K562 (cell line): ENCODE measurements around the gene CLTA. TPM values are rescaled to one million over a fixed set of nuclear protein-coding genes. Genes with fewer than 3 reads are reported as not detected.

ENCODE experiments used
- ATAC-seq: fragments of 200-7000 bp; cut with Tn5 transposase; 3 replicates; pipeline ENCODE4 v1.9.1; 2020; ENCODE audit warnings: moderate library complexity
- BruUV-seq: library from RNA; stranded (reverse); fragments of 400-500 nt; replicated peaks from 2 replicates; lab custom pipeline; 2021; lab: Mats Ljungman, UMichigan
- CTCF ChIA-PET: fragments of 300-600 bp; formaldehyde crosslinking; extraction: SDS; loops from one replicate; lab custom pipeline; 2021; ENCODE audit warnings: low intra/inter-chr PET ratio; lab: Yijun Ruan, JAX
- POLR2A ChIA-PET: fragments of 300-600, 350-650 bp; sonication (Branson Sonifier 250); formaldehyde crosslinking; extraction: SDS; loops from one replicate; lab custom pipeline; 2021; ENCODE audit warnings: antibody characterized with exemption, inconsistent platforms; lab: Yijun Ruan, JAX
- DNase-seq, 4 experiments: peaks; one replicate each; pipeline versions ENCODE4 v3.0.0 to v3.0.0-alpha.2; 2011 to 2018; ENCODE audit warnings: low spot score in 3 of 4, mixed read lengths in 3 of 4; ENCODE audit errors: extremely low read depth in 1 of 4
- FAIRE-seq: peaks from 2 replicates; lab custom pipeline; 2011; peaks lifted over from hg19 to GRCh38; lab: Jason Lieb, UNC
- H2AFZ ChIP-seq: 2 replicates; pipeline ENCODE4 v1.6.0; 2011; ENCODE audit warnings: low read depth, low read length, control low read depth, inconsistent platforms
- H3K27ac ChIP-seq: fragments of 200-600 bp; 3 replicates; pipeline ENCODE4 v1.8.0; 2011; ENCODE audit warnings: low read depth, mild to moderate bottlenecking, control low read depth, inconsistent platforms, low read length, moderate library complexity, mixed read lengths; ENCODE audit errors: extremely low read depth
- H3K27me3 ChIP-seq, 2 experiments: fragments of 300-600 bp in 1 of 2; 2 replicates in 1 of 2; 3 replicates in 1 of 2; pipeline versions ENCODE4 v1.6.0 to v1.8.0; 2011; ENCODE audit warnings: inconsistent platforms in 2 of 2, low read length in 2 of 2, mild to moderate bottlenecking in 1 of 2, mixed read lengths in 1 of 2, moderate library complexity in 1 of 2; ENCODE audit not compliant: control insufficient read depth in 2 of 2, insufficient read depth in 2 of 2
- H3K36me3 ChIP-seq: fragments of 300-600 bp; 3 replicates; pipeline ENCODE4 v1.8.0; 2011; ENCODE audit warnings: mild to moderate bottlenecking, low read length, inconsistent platforms; ENCODE audit not compliant: control insufficient read depth, insufficient read depth
- H3K4me1 ChIP-seq, 2 experiments: fragments of 200-600 bp in 1 of 2; replicated peaks in 1 of 2; 2 replicates in 1 of 2; 3 replicates in 1 of 2; pipeline versions ENCODE4 v1.5.1 to v1.8.0; 2011; ENCODE audit warnings: inconsistent platforms in 2 of 2, low read length in 2 of 2, mild to moderate bottlenecking in 1 of 2, mixed read lengths in 1 of 2, moderate library complexity in 1 of 2; ENCODE audit not compliant: control insufficient read depth in 2 of 2, insufficient read depth in 2 of 2
- H3K4me2 ChIP-seq: 2 replicates; pipeline ENCODE4 v1.6.1; 2011; ENCODE audit warnings: low read length, control low read depth, inconsistent platforms, mixed read lengths; ENCODE audit not compliant: insufficient read depth
- H3K4me3 ChIP-seq: fragments of 200-600 bp; sonication (generic), shearing (Covaris generic); 2 replicates; pipeline ENCODE4 v1.5.1; 2016; ENCODE audit warnings: control low read depth, inconsistent platforms
- H3K79me2 ChIP-seq: fragments of 200-600 bp; 3 replicates; pipeline ENCODE4 v1.8.0; 2011; ENCODE audit warnings: low read length, inconsistent platforms; ENCODE audit not compliant: control insufficient read depth, insufficient read depth
- H3K9ac ChIP-seq, 2 experiments: 2 replicates each; pipeline versions ENCODE4 v1.6.0 to v1.6.1; 2011; ENCODE audit warnings: low read depth in 2 of 2, low read length in 2 of 2, control low read depth in 1 of 2, inconsistent platforms in 1 of 2, mild to moderate bottlenecking in 1 of 2, mixed read lengths in 1 of 2; ENCODE audit not compliant: insufficient read depth in 1 of 2
- H3K9me1 ChIP-seq: one replicate; pipeline ENCODE4 v1.6.0; 2011; ENCODE audit warnings: inconsistent platforms, mild to moderate bottlenecking, low read length, moderate library complexity; ENCODE audit not compliant: control insufficient read depth, insufficient read depth
- H3K9me3 ChIP-seq: replicated peaks from 2 replicates; pipeline ENCODE4 v1.5.1; 2011; ENCODE audit warnings: low read depth, low read length, inconsistent platforms; ENCODE audit not compliant: control insufficient read depth, insufficient read depth
- H4K20me1 ChIP-seq: replicated peaks from 2 replicates; pipeline ENCODE4 v1.6.1; 2011; ENCODE audit warnings: low read length, inconsistent platforms, mixed read lengths; ENCODE audit not compliant: control insufficient read depth, insufficient read depth
- BHLHE40 ChIP-seq: IDR thresholded peaks from 2 replicates; pipeline ENCODE4 v1.6.1; 2011; ENCODE audit warnings: low read length, improper control_type of control experiment
- GTF2A2 ChIP-seq: IDR thresholded peaks from 2 replicates; pipeline ENCODE4 v1.6.1; 2016; ENCODE audit warnings: mild to moderate bottlenecking, missing genetic modification characterization, missing compliant biosample characterization
- HNRNPUL1 ChIP-seq: fragments of 200-400 bp; formaldehyde crosslinking; IDR thresholded peaks from 2 replicates; pipeline ENCODE4 v1.6.1; 2017; ENCODE audit warnings: low read length
- KDM1A ChIP-seq, 2 experiments: fragments of 450-650 bp; IDR thresholded peaks; 2 replicates each; pipeline ENCODE4 v1.6.1; 2016; ENCODE audit warnings: mild to moderate bottlenecking in 2 of 2
- NFIC ChIP-seq: fragments of 450-650 bp; IDR thresholded peaks from 2 replicates; pipeline ENCODE4 v1.6.1; 2017; ENCODE audit warnings: mild to moderate bottlenecking, inconsistent platforms
- NKRF ChIP-seq: fragments of 450-650 bp; IDR thresholded peaks from 2 replicates; pipeline ENCODE4 v1.6.1; 2016; ENCODE audit warnings: borderline replicate concordance
- RFX1 ChIP-seq: fragments of 450-650 bp; IDR thresholded peaks from 2 replicates; pipeline ENCODE4 v1.6.1; 2016; ENCODE audit warnings: mild to moderate bottlenecking, moderate library complexity
- WGBS: fragments of 100-300 bp; shearing (Covaris generic); methylation state at CpG from one replicate; pipeline ENCODE4 v1.1.6; 2016; ENCODE audit warnings: low coverage, mixed read lengths; ENCODE audit not compliant: insufficient coverage; ENCODE audit errors: missing lambda C conversion rate; 5-methylcytosine and 5-hydroxymethylcytosine counted together
- in situ Hi-C: fragments of 300-500 bp; cut with MboI; formaldehyde crosslinking; loops from 4 replicates; pipeline ENCODE4 v1.15.0; 2018; ENCODE audit warnings: inconsistent platforms, mixed read lengths
- intact Hi-C: fragments of 100-400 bp; cut with micrococcal nuclease; formaldehyde crosslinking; loops from 2 replicates; pipeline ENCODE4 v1.14.2; 2022
- polyA plus RNA-seq, 8 experiments: library from polyadenylated mRNA; depleted of rRNA in 4 of 8; stranded (reverse) in 5 of 8; unstranded in 3 of 8; fragments of >200 nt; fragmentation: Nextera tagmentation in 2 of 8; fragmentation: Illumina TruSeq in 1 of 8; extraction: Ambion mirVana in 2 of 8; extraction: Trizol in 1 of 8; gene quantifications; 2 replicates each; pipeline versions ENCODE4 v1.2.1 to v1.2.3, GENCODE V29; 2011 to 2014; ENCODE audit warnings: inconsistent platforms in 1 of 8, missing spikeins in 1 of 8
- total RNA-seq, 7 experiments: library from RNA; depleted of rRNA in 6 of 7; stranded (reverse); fragments of >200 nt in 6 of 7; fragmentation: Illumina TruSeq in 2 of 7; extraction: Trizol in 2 of 7; gene quantifications; 2 replicates each; pipeline versions ENCODE4 v1.2.1 to v1.2.3, GENCODE V29; 2011 to 2021; ENCODE audit warnings: low replicate concordance in 1 of 7

CLTA gene
- total and polyA plus RNA-seq, 9 of the 15 experiments (the other 6 are each of a cell fraction or from before 2014, with no cell fraction given): 37.8 to 219 (median 144) TPM

- Histone ChIP-seq H3K36me3 (no peaks in the 10 kb centered on the region), H3K9me3 (0 out of 2 replicates have a peak, but pooled peaks cover 1% of the 10 kb centered on the region), H3K4me1 (peaks cover 3 to 6% of the 10 kb centered on the region in 2 experiments; a peak in 4 of 5 replicates), H3K9ac (no peak overlapping the region), H3K4me2 (no peak overlapping the region), H3K79me2 (no peaks in the 10 kb centered on the region), H3K4me3 (no peak overlapping the region), H4K20me1 (no peaks in the 10 kb centered on the region), H3K27ac (no peak overlapping the region), H3K27me3 (no peaks in the 10 kb centered on the region), H3K9me1 (no peaks in the 10 kb centered on the region), H2AFZ (no peak overlapping the region)
- intact Hi-C loops (no loop called here), in situ Hi-C loops (no loop called here)
- BruUV-seq: no TSS peak
- DNase-seq: no peak
- CTCF ChIA-PET: no interaction called here
- TF ChIP-seq KDM1A (IDR thresholded peaks at IDR 0.05) (no peak), NFIC (no peak), GTF2A2 (tag) (no peak)
- no peak for FAIRE-seq
- POLR2A ChIA-PET: interaction anchor here (1.1 kb wide), 1 partner anchor 17 kb away, joined by 4 read pairs; no protein-coding TSS in a partner anchor
- WGBS: 69% methylated on average over 9 of the region's 9 CpGs
- ATAC-seq: no peak
Observed at GRCh38 chr9:36153746-36154145, 37.0 kb upstream of the CLTA start.

GRCh38 chr9:36154331-36154952 lies 36.3 kb upstream of the CLTA start:
- intact Hi-C loops (no loop called here), in situ Hi-C loops (no loop called here)
- no peak overlapping the region for H3K27ac ChIP-seq
- FAIRE-seq (no peak), ATAC-seq (no peak)
- H3K4me3 ChIP-seq: no peak overlapping the region
- no peaks in the 10 kb centered on the region for H3K36me3 ChIP-seq
- H3K9me1 ChIP-seq: no peaks in the 10 kb centered on the region
- 24% methylated on average over 11 of the region's 11 CpGs for WGBS
- peak; percentile 71; the same call in 1 of the 2 replicates for TF ChIP-seq BHLHE40
- no peak for TF ChIP-seq NKRF
- TF ChIP-seq RFX1: peak; percentile 23; the same call in 1 of the 2 replicates
- no peak for TF ChIP-seq HNRNPUL1
- TF ChIP-seq, all 486 proteins: peak for 2
- POLR2A ChIA-PET: interaction anchor here (0.8 to 1.1 kb wide), 2 partner anchors 12 to 16 kb away, joined by 3 to 4 read pairs; no protein-coding TSS in a partner anchor
- Histone ChIP-seq H3K4me2 (no peak overlapping the region), H3K9me3 (0 out of 2 replicates have a peak, but pooled peaks cover 1% of the 10 kb centered on the region), H3K27me3 (no peaks in the 10 kb centered on the region), H2AFZ (peak overlapping the region; percentile 25; the same call in 1 of the 2 replicates), H3K4me1 (peaks cover under 1 to 3% of the 10 kb centered on the region in 2 experiments; a peak in 4 of 5 replicates), H4K20me1 (no peaks in the 10 kb centered on the region), H3K9ac (peak overlapping the region in 1 of 2 experiments; percentile 45; a peak in 1 of 4 replicates), H3K79me2 (no peaks in the 10 kb centered on the region)
- no TSS peak for BruUV-seq
- DNase-seq: no peak
- CTCF ChIA-PET: no interaction called here
